CD4-positive, alpha-beta T cell treated with Interleukin-12 subunit alpha and Interleukin-12 subunit beta, for 1 hour (primary cell): Measurements from ENCODE around the gene C1QTNF8.

Experiments
- DNase-seq: peaks from one replicate; pipeline ENCODE4 v3.0.0-alpha.2; 2020

The C1QTNF8 gene

GRCh38 chr16:1096169-1097082, at the start of gene C1QTNF8:
Gene C1QTNF8, minus strand, starts transcription at chr16:1096244. Its CDS starts 1,322 bp downstream, at chr16:1094922.
- DNase-seq = no peak

- DNase-seq = no peak
These were observed 49.5 kb upstream of the C1QTNF8 start for GRCh38 chr16:1145383-1146100.

DNA sequence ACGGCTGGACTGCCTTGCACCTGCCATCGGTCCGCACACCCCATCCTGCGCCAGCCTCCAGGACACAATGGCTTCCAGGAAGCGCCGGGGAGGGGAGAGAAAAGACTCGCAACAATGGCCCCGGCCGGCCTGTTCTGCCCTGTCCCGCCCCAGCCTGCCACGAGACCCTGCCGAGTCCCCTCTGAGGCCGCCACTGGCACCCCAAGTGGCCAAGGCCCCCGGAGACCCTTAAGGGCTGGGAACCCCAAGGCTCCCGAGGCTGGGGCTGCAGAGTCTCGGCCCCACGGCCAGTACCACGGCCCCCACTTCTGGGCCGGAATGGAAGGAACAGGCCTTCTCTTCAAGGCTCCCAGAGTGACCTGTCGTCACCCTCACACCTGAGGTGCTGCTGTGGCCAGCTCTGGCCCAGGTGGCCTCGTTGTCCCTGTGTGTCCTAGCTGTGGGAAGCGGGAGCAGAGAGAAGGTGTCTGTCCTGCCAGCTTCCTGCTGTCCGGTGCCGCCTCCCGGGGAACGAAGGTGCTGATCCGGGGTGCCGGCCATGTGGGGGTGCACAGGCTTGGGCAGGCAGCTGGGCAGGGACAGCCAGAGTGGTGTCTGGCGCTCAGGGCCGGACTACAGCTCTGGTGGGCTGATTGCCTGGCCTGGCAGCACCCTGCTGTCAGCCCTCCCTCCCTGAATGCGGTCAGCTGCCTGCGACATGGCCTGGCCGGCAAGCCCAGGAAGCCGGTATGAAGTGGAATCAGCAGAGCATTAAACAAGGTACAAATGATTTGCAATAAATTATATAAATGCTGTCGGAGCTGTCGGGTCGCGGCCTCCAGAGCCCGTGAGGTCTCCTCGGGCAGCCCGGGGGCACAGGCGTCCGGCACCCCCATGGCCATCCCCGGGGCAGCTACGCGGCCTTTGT, 48.7 kb upstream of the C1QTNF8 start:
- DNase-seq = no peak

- DNase-seq = no peak
These were observed 47.9 kb upstream of the C1QTNF8 start for GRCh38 chr16:1143761-1144450.

DNA sequence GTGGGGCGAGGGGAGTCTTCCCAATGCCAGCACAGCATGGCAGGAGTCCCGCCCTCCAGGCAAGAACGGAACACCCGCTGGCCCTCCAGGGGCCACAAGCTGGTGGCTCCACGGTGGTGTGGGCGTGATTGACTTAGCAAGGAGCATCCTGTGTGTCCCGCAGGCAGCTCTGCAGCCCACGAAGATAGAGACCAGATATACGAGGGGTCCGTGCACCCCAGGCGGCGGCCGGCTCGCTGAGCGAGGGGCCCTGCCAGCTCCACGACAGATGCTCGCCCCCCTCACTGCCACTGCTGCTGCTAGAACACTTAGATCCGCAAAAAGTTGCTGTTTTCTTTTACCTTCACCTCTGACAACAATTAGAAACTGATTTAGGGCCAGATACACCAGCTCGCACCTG, 46.9 kb upstream of the C1QTNF8 start:
- no peak for DNase-seq

- no peak for DNase-seq
These were observed 45.7 kb upstream of the C1QTNF8 start for GRCh38 chr16:1141716-1142115.

DNA sequence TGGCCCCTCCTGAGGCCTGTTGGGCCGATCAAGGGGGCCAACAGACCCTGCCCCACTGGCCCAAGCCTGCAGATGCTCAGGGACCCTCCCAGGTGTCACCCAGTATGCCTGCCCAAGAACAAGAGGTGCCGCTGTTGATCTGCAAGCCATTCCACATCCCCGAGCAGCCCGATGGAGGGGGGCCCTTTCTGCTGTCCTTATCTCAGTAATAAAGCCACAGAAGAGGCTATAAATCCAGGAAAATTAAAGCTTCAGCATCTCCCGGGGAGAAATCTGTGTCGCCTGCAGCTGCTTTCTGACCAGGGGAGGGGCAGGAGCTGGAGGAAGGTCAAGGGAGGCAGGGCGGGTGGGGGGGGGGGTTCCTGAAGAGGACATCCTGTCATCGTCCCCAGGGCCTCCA, 45.1 kb upstream of the C1QTNF8 start:
- no peak for DNase-seq

GRCh38 chr16:1140582-1141162, 44.6 kb upstream of the C1QTNF8 start:
- DNase-seq = no peak

- no peak for DNase-seq
These were observed 41.6 kb upstream of the C1QTNF8 start for GRCh38 chr16:1137604-1138003.

GRCh38 chr16:1135459-1135825, 39.4 kb upstream of the C1QTNF8 start:
- DNase-seq = no peak

DNA sequence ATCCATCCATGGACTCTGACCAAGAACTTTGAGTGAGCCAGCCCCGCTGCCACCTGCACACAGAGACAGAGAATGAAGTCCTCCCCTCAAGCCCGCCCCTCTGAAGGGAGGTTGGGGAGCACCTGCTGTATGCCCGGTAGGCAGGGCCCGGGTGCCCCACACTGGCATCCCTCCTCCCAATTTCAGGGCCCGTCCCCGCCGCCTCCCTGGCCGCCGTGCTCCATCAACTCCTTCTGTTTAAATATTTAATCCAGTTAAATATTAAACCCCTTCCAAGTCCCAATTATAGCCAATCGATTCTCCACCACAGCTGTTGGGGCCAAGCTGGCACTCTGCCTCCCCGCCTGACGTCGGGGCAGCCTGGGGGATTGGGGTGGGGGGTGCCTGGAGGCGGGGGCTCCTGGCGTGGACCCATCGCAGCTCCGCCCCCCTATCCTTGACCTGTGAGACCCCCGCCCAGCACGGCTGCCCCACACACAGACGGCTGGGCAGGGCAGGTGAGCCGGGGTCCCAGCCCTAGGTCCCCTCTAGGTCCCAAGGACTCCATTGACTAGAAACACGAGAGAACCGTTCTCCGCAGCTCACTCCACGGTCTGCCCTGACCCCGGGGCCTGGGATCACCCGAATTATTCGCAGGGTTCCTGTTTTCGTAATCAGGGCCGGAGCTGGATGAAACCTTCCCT, 38.9 kb upstream of the C1QTNF8 start:
- DNase-seq = no peak

DNA sequence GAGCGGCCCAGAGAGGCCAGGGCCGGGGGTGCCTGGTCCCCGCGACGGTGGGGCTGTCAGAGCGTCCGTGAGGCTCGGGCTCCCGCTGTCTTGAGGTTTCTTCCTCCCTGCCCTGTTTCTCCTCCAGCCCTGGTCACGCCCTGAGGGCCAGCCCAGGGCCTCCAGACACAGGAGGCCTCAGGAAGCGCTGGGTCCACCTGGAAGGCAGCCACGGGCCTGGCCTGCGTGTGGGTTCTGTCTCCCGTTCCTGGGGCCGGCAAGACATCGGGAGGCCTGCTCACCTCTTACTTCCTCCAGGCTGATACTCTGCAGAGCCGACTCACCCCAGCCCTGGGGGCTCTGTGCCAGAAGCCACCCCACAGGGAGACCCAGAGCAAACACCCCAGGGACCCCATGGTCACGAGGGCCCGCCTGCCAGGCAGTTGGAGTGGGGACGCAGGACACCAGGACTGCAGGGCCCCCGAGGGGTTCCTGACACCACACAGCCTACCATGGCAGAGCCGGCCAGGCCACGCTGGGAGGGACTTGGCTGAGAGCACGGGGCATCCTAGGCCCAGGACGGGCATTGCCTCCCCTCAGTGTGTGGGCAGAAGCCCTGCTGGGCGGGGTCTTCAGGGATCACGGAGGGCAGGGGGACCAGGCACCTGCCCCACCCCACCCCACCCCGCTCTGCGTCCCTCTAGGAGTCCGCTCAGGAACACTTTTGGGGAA, 37.9 kb upstream of the C1QTNF8 start:
- DNase-seq = no peak

- DNase-seq = no peak
These were observed 37.2 kb upstream of the C1QTNF8 start for GRCh38 chr16:1133271-1133670.

GRCh38 chr16:1132431-1132830, 36.4 kb upstream of the C1QTNF8 start:
- DNase-seq = no peak

GRCh38 chr16:1131378-1131994, 35.4 kb upstream of the C1QTNF8 start:
- no peak for DNase-seq

DNA sequence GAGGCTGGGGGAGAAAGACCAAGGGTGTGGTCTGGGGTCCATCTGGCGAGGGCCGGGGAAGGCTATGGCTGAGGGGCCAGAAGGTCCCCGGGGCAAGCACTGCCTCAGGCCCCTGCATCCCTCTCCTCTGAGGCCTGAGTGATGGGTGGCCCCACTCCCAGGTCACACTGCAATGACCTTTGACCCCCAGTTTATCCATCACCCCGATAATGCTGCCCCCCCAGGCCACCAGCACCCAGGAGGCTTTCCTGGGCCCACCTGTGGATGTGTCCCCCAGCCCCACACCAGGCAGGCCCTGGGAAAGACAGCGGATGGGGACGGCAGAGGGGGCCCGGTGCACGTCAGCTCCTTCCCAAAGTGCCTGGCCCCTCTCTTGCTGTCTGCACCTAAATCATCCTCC, 34.3 kb upstream of the C1QTNF8 start:
- no peak for DNase-seq

DNA sequence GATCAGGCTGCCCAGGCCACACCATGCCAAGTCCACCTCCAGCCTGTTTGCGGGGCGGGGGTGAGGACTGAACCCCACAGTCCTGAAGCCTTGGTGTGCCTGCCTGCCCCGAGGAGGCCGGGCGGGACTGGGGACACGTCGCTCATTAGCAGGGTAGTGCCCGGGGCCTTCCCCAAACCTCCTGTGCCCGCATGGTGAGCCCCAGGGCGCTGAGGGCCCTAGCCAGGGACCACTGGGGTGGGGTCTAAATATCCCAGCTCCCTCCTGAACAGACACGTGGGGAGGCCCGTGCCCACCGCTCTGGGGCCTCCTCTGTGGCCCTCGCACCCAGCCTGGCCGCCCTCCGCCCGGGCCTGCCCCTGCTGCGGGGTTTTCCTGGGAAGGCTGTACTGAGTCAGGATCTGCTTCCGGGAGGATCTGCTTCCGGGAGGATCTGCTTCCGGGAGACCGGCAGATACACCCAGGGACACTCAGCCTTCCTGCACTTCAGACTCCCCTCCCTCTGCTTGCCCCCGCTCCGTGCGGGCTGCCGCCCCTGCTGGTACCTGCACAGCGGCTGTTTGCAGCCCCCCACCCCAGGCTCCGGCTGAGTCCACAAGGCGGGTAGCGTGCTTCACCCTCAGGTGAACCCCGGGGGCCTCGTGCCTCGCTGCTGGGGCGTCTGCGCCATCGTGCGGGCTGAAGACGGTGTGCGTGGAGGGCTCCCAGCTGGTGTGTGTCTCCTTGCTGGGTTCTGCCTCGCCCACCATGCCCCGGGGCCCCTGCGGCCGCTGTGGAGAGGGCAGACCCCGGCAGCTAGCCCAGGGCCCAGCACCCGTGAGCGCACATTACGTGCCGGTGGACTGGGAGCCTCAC, 33.3 kb upstream of the C1QTNF8 start:
- DNase-seq = no peak

DNA sequence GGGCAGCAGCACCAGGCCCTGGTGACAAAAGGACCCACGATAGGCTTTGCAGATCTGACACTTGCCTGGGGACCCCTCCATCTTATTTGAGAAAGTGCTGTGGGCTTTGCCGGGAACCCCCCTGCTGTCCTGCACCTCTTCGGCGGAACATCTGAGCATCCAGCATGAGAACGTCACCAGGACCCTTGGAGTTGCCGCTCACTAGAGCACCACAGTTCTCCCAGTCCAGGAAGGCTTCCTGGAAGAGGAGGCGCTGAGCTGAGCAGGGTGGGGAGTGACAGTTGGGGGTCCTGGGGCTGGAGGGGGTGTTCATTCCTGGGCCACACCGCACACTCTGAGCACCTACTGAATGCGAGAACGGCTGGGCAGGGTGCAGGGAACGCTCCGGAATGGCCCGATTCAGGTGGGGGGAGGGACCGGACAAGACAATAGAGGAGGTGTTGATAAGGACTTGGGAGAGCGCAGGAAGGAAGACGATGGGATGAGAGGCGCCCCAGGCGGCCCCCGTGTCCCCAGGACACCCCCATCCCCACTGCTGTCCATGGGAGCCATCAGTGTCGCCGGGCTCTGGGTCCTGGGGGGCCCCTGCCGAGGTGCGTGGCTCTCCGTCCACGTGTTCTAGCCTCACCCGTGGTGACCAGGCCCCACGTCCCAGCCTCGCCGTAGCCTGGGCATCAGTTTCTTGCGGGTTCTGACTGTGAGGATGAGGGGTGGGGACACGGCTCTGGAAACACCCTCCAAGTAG, 32.1 kb upstream of the C1QTNF8 start:
- DNase-seq = no peak

- no peak for DNase-seq
These were observed 31.1 kb upstream of the C1QTNF8 start for GRCh38 chr16:1127101-1127500.
